ELF-1 (cell line): ENCODE measurements around the gene TNIK.

ENCODE experiments used
- DNase-seq: peaks from one replicate; pipeline ENCODE4 v3.0.0-alpha.2; 2016; ENCODE audit warnings: low read depth, low spot score

TNIK gene

GRCh38 chr3:171459942-171460724, at the start of gene TNIK:
Gene TNIK (minus strand): TSS chr3:171460405. CDS start chr3:171460063, 342 bp downstream.
- no peak for DNase-seq

- no peak for DNase-seq
These were observed 48.5 kb upstream of the TNIK start for GRCh38 chr3:171508676-171509075.

GRCh38 chr3:171508206-171508605, 48.0 kb upstream of the TNIK start:
- DNase-seq, result no peak

GRCh38 chr3:171506743-171507319, 46.6 kb upstream of the TNIK start:
- DNase-seq, result no peak

GRCh38 chr3:171505822-171506333, 45.7 kb upstream of the TNIK start:
- DNase-seq, result no peak

GRCh38 chr3:171504376-171504775, 44.2 kb upstream of the TNIK start:
- no peak for DNase-seq

- no peak for DNase-seq
These were observed 43.6 kb upstream of the TNIK start for GRCh38 chr3:171503817-171504216.

- no peak for DNase-seq
These were observed 38.7 kb upstream of the TNIK start for GRCh38 chr3:171498921-171499320.

- DNase-seq, result no peak
These were observed 37.3 kb upstream of the TNIK start for GRCh38 chr3:171497468-171497867.

- no peak for DNase-seq
These were observed 35.2 kb upstream of the TNIK start for GRCh38 chr3:171495413-171495812.

- no peak for DNase-seq
These were observed 34.4 kb upstream of the TNIK start for GRCh38 chr3:171494457-171495109.

- no peak for DNase-seq
These were observed 31.2 kb upstream of the TNIK start for GRCh38 chr3:171491361-171491760.

GRCh38 chr3:171490901-171491300, 30.7 kb upstream of the TNIK start:
- DNase-seq, result no peak

GRCh38 chr3:171489348-171489747, 29.1 kb upstream of the TNIK start:
- no peak for DNase-seq

- DNase-seq, result no peak
These were observed 28.3 kb upstream of the TNIK start for GRCh38 chr3:171488479-171488878.

GRCh38 chr3:171487382-171487781, 27.2 kb upstream of the TNIK start:
- no peak for DNase-seq

- DNase-seq, result no peak
These were observed 25.1 kb upstream of the TNIK start for GRCh38 chr3:171485338-171485737.

- no peak for DNase-seq
These were observed 20.8 kb upstream of the TNIK start for GRCh38 chr3:171481011-171481410.

- DNase-seq, result no peak
These were observed 20.3 kb upstream of the TNIK start for GRCh38 chr3:171480526-171480925.

GRCh38 chr3:171476532-171477102, 16.4 kb upstream of the TNIK start:
- DNase-seq, result no peak

GRCh38 chr3:171472552-171472951, 12.3 kb upstream of the TNIK start:
- DNase-seq, result no peak

GRCh38 chr3:171470714-171471227, 10.6 kb upstream of the TNIK start:
- DNase-seq, result no peak
